ENCODE measurements around the gene PRR29.
A peak's percentile ranks its signal among the peaks of the same experiment; 100 is the strongest.

GRCh38 chr17:63963123-63963522 is 35.0 kb upstream of the PRR29 start:
- no peak for TF ChIP-seq CTCF (IDR thresholded peaks at IDR 0.05 in 4 of 5, conservative IDR thresholded peaks at IDR 0.05 in 1 of 5)
- TF ChIP-seq POLR2A (IDR thresholded peaks at IDR 0.05), result peak in 1 of 2 donors; percentile 11
